MCF 10A (cell line): ENCODE results near the gene BATF2. TPM values are rescaled to one million over a fixed set of nuclear protein-coding genes. Genes with fewer than 3 reads are reported as not detected.

ENCODE experiments used
- Bru-seq: library from RNA; stranded (reverse); fragments of 400-500 nt; gene quantifications from one replicate; lab custom pipeline; 2021; lab: Mats Ljungman, UMichigan
- BruChase-seq, 2 experiments: library from RNA; stranded (reverse); fragments of 400-500 nt; gene quantifications; one replicate each; lab custom pipeline; 2021; lab: Mats Ljungman, UMichigan
- BruUV-seq: library from RNA; stranded (reverse); fragments of 400-500 nt; replicated peaks from 2 replicates; lab custom pipeline; 2021; lab: Mats Ljungman, UMichigan
- CTCF ChIA-PET: fragments of 300-600 bp; sonication (Branson Sonifier 250); formaldehyde crosslinking; extraction: SDS; loops from one replicate; lab custom pipeline; 2021; ENCODE audit warnings: antibody characterized with exemption, inconsistent platforms; lab: Yijun Ruan, JAX
- POLR2A ChIA-PET: fragments of 300-600, 350-650 bp; sonication (Branson Sonifier 250); formaldehyde crosslinking; extraction: SDS; loops from one replicate; lab custom pipeline; 2020; ENCODE audit warnings: antibody characterized with exemption, inconsistent platforms; lab: Yijun Ruan, JAX
- DNase-seq: peaks from one replicate; pipeline ENCODE4 v3.0.0-alpha.2; 2018; ENCODE audit not compliant: unreplicated experiment
- H3K27ac Mint-ChIP-seq: one replicate; pipeline ENCODE4 v1.8.0; 2022; ENCODE audit warnings: mild to moderate bottlenecking, low read depth, mixed read lengths; ENCODE audit not compliant: unreplicated experiment
- H3K27me3 Mint-ChIP-seq: one replicate; pipeline ENCODE4 v1.8.0; 2022; ENCODE audit warnings: mixed read lengths; ENCODE audit not compliant: insufficient read depth, unreplicated experiment
- H3K36me3 Mint-ChIP-seq: one replicate; pipeline ENCODE4 v1.8.0; 2022; ENCODE audit warnings: mild to moderate bottlenecking, moderate library complexity, mixed read lengths; ENCODE audit not compliant: insufficient read depth, unreplicated experiment
- H3K4me1 Mint-ChIP-seq: one replicate; pipeline ENCODE4 v1.8.0; 2022; ENCODE audit warnings: mixed read lengths; ENCODE audit not compliant: insufficient read depth, unreplicated experiment
- H3K4me3 Mint-ChIP-seq: one replicate; pipeline ENCODE4 v1.8.0; 2022; ENCODE audit warnings: mild to moderate bottlenecking, moderate library complexity, mixed read lengths; ENCODE audit not compliant: unreplicated experiment
- H3K9me3 Mint-ChIP-seq: one replicate; pipeline ENCODE4 v1.8.0; 2022; ENCODE audit warnings: mixed read lengths; ENCODE audit not compliant: unreplicated experiment
- intact Hi-C: fragments of 100-400 bp; cut with micrococcal nuclease; formaldehyde crosslinking; loops from 2 replicates; pipeline ENCODE4 v1.14.1; 2022
- long read RNA-seq: library from polyadenylated mRNA; stranded (forward); transcript quantifications from one replicate; pipeline ENCODE4 v2.0.0, GENCODE V29; 2022
- total RNA-seq: library from RNA; stranded (reverse); gene quantifications from 2 replicates; pipeline ENCODE4 v1.2.3, GENCODE V29; 2022
- TF ChIP-seq, protein P1 (sequence below): fragments of 200-600 bp; IDR thresholded peaks from one replicate; pipeline ENCODE4 v1.8.0; 2022; ENCODE audit warnings: antibody characterized with exemption, mild to moderate bottlenecking; ENCODE audit not compliant: unreplicated experiment

The BATF2 gene, protein sequence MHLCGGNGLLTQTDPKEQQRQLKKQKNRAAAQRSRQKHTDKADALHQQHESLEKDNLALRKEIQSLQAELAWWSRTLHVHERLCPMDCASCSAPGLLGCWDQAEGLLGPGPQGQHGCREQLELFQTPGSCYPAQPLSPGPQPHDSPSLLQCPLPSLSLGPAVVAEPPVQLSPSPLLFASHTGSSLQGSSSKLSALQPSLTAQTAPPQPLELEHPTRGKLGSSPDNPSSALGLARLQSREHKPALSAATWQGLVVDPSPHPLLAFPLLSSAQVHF
- total RNA-seq (1.3 and 1.6 TPM in 2 replicates), Bru-seq, nascent RNA (percentile 44 among the genes with signal in this experiment), BruChase-seq, experiment 1, labeled RNA remaining after a 6-hour chase (percentile 34 among the genes with signal in this experiment), BruChase-seq, experiment 2, labeled RNA remaining after a 2-hour chase (percentile 41 among the genes with signal in this experiment)
- long read RNA-seq, partial matches to known transcripts, result 0 of 8 reads
- long read RNA-seq, other reads (novel, unspliced or antisense), result 6 of 8 reads

DNA sequence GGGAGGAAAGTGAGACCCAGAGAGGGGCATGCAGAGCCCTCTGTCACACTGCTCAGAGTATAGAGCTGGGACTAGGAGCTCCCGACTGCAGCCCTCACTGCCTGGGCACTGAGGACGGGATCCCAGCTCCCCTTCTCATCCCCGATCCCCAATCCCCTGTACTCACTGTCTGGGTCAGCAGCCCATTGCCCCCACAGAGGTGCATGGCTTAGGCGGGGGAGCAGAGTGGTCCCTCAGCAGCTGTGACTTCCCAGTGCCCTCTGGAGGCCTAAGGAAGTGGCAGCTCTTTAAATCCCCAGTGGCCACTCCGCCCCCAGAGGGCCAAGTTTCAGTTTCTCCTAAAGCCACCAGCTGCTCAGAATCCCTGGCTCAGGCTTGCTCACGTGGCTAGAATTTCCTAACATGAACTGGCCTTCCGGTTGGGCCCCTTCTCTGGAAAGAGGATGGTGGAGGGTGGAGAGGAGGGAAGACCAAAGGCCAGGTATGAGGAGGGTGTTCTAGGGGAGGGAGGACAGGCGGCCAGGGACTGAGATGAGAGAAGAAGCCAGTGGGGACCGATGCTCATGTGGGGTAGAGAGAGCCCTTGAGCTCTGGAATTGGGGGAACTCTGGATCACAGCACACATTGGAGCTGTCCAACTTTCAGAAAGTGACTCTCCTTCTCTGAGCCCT lies at the start of gene BATF2:
Gene BATF2, minus strand, starts transcription at position 262 of the 671 bp plus-strand sequence. Its CDS starts 57 bp downstream, at position 205.
- DNase-seq, result peak; percentile 70
- no peaks in the 10 kb centered on the region for H3K27me3 Mint-ChIP-seq
- no TSS peak for BruUV-seq
- POLR2A ChIA-PET, result interaction anchor here (0.7 to 1.7 kb wide), 4 partner anchors 10 to 150 kb away, joined by 3 to 10 read pairs (median 6); partner anchors contain the start of gene ARL2
- H3K27ac Mint-ChIP-seq, result no peak within 1 kb of the TSS
- CTCF ChIA-PET, result interaction anchor here (0.7 to 2.4 kb wide), 9 partner anchors 9 to 149 kb away, joined by 3 to 8 read pairs (median 4); partner anchors contain the start of gene ARL2
- no peaks in the 10 kb centered on the region for H3K36me3 Mint-ChIP-seq
- intact Hi-C loops, result no loop called here
- TF ChIP-seq, protein P1, sequence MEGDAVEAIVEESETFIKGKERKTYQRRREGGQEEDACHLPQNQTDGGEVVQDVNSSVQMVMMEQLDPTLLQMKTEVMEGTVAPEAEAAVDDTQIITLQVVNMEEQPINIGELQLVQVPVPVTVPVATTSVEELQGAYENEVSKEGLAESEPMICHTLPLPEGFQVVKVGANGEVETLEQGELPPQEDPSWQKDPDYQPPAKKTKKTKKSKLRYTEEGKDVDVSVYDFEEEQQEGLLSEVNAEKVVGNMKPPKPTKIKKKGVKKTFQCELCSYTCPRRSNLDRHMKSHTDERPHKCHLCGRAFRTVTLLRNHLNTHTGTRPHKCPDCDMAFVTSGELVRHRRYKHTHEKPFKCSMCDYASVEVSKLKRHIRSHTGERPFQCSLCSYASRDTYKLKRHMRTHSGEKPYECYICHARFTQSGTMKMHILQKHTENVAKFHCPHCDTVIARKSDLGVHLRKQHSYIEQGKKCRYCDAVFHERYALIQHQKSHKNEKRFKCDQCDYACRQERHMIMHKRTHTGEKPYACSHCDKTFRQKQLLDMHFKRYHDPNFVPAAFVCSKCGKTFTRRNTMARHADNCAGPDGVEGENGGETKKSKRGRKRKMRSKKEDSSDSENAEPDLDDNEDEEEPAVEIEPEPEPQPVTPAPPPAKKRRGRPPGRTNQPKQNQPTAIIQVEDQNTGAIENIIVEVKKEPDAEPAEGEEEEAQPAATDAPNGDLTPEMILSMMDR, result peak; percentile 37
- peak within 1 kb of the TSS; percentile 60 for H3K4me3 Mint-ChIP-seq
- peaks cover 12% of the 10 kb centered on the region for H3K4me1 Mint-ChIP-seq
- no peaks in the 10 kb centered on the region for H3K9me3 Mint-ChIP-seq

DNA sequence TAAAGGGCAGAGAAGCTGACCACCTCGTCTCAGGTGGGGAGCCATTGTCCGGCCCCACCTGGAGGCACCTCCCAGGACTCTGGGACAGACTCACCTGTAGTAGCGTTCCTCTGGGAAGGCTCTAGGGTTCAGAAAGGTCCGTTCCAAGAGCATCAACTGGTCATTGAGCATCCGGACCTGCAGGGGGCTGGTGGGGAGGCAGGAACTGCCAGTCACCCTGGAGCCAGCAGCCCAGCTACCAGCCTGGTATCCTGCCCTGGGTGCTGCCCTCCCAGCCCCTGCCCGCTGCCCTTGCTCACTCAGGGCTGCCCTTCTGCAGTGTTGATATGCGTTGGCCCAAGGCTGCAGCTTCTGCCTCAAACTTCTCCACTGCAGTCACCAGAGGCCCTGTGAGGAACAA lies 49.0 kb upstream of the BATF2 start:
- H3K9me3 Mint-ChIP-seq, result no peaks in the 10 kb centered on the region
- no peak overlapping the region for H3K27ac Mint-ChIP-seq
- peaks cover 19% of the 10 kb centered on the region for H3K36me3 Mint-ChIP-seq
- intact Hi-C loops, result no loop called here
- POLR2A ChIA-PET, result interaction anchor here (0.9 kb wide), 1 partner anchor 51 kb away, joined by 5 read pairs; the partner anchor contains the start of gene VPS51
- no peaks in the 10 kb centered on the region for H3K27me3 Mint-ChIP-seq
- no TSS peak for BruUV-seq
- no peak overlapping the region for H3K4me3 Mint-ChIP-seq
- CTCF ChIA-PET, result interaction anchor here (1.4 kb wide), 1 partner anchor 30 kb away, joined by 4 read pairs; no protein-coding TSS in a partner anchor
- H3K4me1 Mint-ChIP-seq, result peaks cover 10% of the 10 kb centered on the region
- DNase-seq, result no peak
- TF ChIP-seq, protein P1, result no peak

DNA sequence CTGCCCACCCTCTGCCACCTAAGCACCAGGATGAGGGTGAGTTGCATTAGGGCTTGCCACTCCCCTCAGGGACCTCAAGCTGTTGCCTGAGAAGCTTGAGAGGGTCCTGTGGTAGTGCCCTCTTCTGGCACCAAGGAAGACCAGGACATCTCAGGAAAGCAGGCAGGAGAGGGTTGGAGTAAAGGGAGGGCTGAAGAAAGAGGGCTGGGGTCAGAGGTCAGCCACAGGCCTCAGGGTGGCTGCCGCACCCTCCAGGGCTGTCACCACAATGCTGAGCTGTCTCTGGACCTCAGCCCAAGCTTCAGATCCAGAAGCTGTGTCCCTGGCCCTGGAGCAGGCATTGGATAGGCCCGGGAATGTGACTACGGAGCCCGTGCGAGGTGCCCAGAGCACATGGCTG lies 48.3 kb upstream of the BATF2 start:
- Mint-ChIP-seq H3K27ac (no peak overlapping the region), H3K4me1 (peaks cover 10% of the 10 kb centered on the region), H3K9me3 (no peaks in the 10 kb centered on the region), H3K4me3 (no peak overlapping the region), H3K27me3 (no peaks in the 10 kb centered on the region), H3K36me3 (peaks cover 19% of the 10 kb centered on the region)
- TF ChIP-seq, protein P1, result no peak
- ChIA-PET CTCF (interaction anchor here (1.4 kb wide), 1 partner anchor 31 kb away, joined by 4 read pairs; no protein-coding TSS in a partner anchor), POLR2A (interaction anchor here (0.7 to 0.9 kb wide), 2 partner anchors 51 to 1398 kb away, joined by 5 read pairs; partner anchors contain the start of gene VPS51)
- no TSS peak for BruUV-seq
- intact Hi-C loops, result no loop called here
- no peak for DNase-seq
